Upper lobe of left lung (tissue), 6 donors: ENCODE results near the gene SIGLEC12. TPM values are rescaled to one million over a fixed set of nuclear protein-coding genes. Genes with fewer than 3 reads are reported as not detected.

Experiments used
- ATAC-seq, 2 donors: fragments of 200-7000 bp; cut with Tn5 transposase; one replicate each; pipeline ENCODE4 v1.9.1; 2022; ENCODE audit warnings: mild to moderate bottlenecking in 2 of 2, moderate library complexity in 2 of 2; ENCODE audit not compliant: low FRiP score in 2 of 2
- DNase-seq, 2 donors: peaks; one replicate each; pipeline ENCODE4 v3.0.0-alpha.2; 2019 to 2020
- H3K27ac ChIP-seq, 4 donors: fragments of 200-600 bp; sonication (generic); one replicate each; pipeline ENCODE4 v1.5.1; 2016 to 2019
- H3K27me3 ChIP-seq, 4 donors: fragments of 200-600 bp; sonication (generic); one replicate each; pipeline ENCODE4 v1.5.1; 2017 to 2019
- H3K36me3 ChIP-seq, 4 donors: fragments of 200-600 bp; sonication (generic); one replicate each; pipeline ENCODE4 v1.5.1; 2016 to 2019
- H3K4me1 ChIP-seq, 4 donors: fragments of 200-600 bp; sonication (generic); one replicate each; pipeline ENCODE4 v1.5.1; 2018 to 2019
- H3K4me3 ChIP-seq, 4 donors: fragments of 200-600 bp; sonication (generic); one replicate each; pipeline ENCODE4 v1.5.1; 2017 to 2019; ENCODE audit warnings: mild to moderate bottlenecking in 2 of 4, moderate library complexity in 1 of 4
- H3K9me3 ChIP-seq, 4 donors: fragments of 200-600 bp; sonication (generic); one replicate each; pipeline ENCODE4 v1.5.1; 2018 to 2019
- CTCF ChIP-seq, 6 experiments: fragments of 450-650 bp in 4 of 6; fragments of 200-600 bp in 2 of 6; sonication (generic) in 2 of 6; IDR thresholded peaks; one replicate each; pipeline ENCODE4 v1.5.1; 2016 to 2019; ENCODE audit warnings: antibody characterized with exemption in 6 of 6
- EP300 ChIP-seq, 4 donors: sonication (generic); formaldehyde crosslinking; IDR thresholded peaks; one replicate each; pipeline ENCODE4 v1.5.1; 2017; ENCODE audit warnings: antibody characterized with exemption in 4 of 4, control low read depth in 2 of 4
- POLR2A ChIP-seq, 4 donors: fragments of 450-650 bp; IDR thresholded peaks; one replicate each; pipeline ENCODE4 v1.5.1; 2016 to 2017; ENCODE audit warnings: antibody characterized with exemption in 4 of 4, mild to moderate bottlenecking in 2 of 4
- POLR2AphosphoS5 ChIP-seq, 2 donors: sonication (generic); formaldehyde crosslinking; IDR thresholded peaks; one replicate each; pipeline ENCODE4 v1.5.1; 2017; ENCODE audit warnings: antibody characterized with exemption in 2 of 2
- WGBS, 2 donors: methylation state at CpG; one replicate each; pipeline ENCODE4 v1.1.5; 2017 to 2018; 5-methylcytosine and 5-hydroxymethylcytosine counted together
- total RNA-seq, 6 donors: library from RNA; depleted of rRNA in 4 of 6; stranded (reverse); fragments of >200 nt in 4 of 6; gene quantifications; one replicate each; pipeline versions ENCODE4 v1.1.0 to v1.2.1, GENCODE V29; 2016 to 2021
- donor health status: DM: no; HTN: no; CAD: no; lungs with moderate emphysema.
- donor health status: DM: no; HTN: yes; CAD: no; lungs with severe emphysema.

Gene SIGLEC12
- total RNA-seq, 6 donors from 2014 or later, result 0.30 to 4.5 (median 3.3) TPM; not detected in 1

- ATAC-seq (no peak), DNase-seq (no peak)
- Histone ChIP-seq H3K27me3 (no peaks in the 10 kb centered on the region), H3K4me1 (no peaks in the 10 kb centered on the region), H3K4me3 (no peak overlapping the region), H3K27ac (no peak overlapping the region), H3K36me3 (no peaks in the 10 kb centered on the region), H3K9me3 (no peaks in the 10 kb centered on the region)
- TF ChIP-seq POLR2AphosphoS5 (IDR thresholded peaks at IDR 0.05), result no peak
- TF ChIP-seq EP300 (IDR thresholded peaks at IDR 0.05), result no peak
- no peak for TF ChIP-seq CTCF (IDR thresholded peaks at IDR 0.05)
- TF ChIP-seq POLR2A (IDR thresholded peaks at IDR 0.05), result no peak
- 75 to 91% methylated on average over 1 to 8 of the region's 8 CpGs for WGBS, 2 donors
Measured at GRCh38 chr19:51530616-51531015, 29.0 kb upstream of the SIGLEC12 start.

- H3K4me3 ChIP-seq, result no peak overlapping the region
- no peaks in the 10 kb centered on the region for H3K9me3 ChIP-seq
- H3K36me3 ChIP-seq, result no peaks in the 10 kb centered on the region
- no peak for TF ChIP-seq CTCF (IDR thresholded peaks at IDR 0.05)
- no peak for TF ChIP-seq POLR2A (IDR thresholded peaks at IDR 0.05)
- no peak for TF ChIP-seq EP300 (IDR thresholded peaks at IDR 0.05)
- no peak for TF ChIP-seq POLR2AphosphoS5 (IDR thresholded peaks at IDR 0.05)
- H3K4me1 ChIP-seq, result no peaks in the 10 kb centered on the region
- DNase-seq (no peak), ATAC-seq (no peak)
- 82% methylated on average over 2 of the region's 2 CpGs; no CpG with 5 or more reads in 1 of the 2 donors for WGBS, 2 donors
- no peak overlapping the region for H3K27ac ChIP-seq
- H3K27me3 ChIP-seq, result no peaks in the 10 kb centered on the region
Measured at GRCh38 chr19:51529301-51529700, 27.7 kb upstream of the SIGLEC12 start.

- TF ChIP-seq POLR2A (IDR thresholded peaks at IDR 0.05) (no peak), CTCF (IDR thresholded peaks at IDR 0.05) (no peak), POLR2AphosphoS5 (IDR thresholded peaks at IDR 0.05) (no peak), EP300 (IDR thresholded peaks at IDR 0.05) (no peak)
- no peak for DNase-seq
- no peak for ATAC-seq
- Histone ChIP-seq H3K4me1 (no peaks in the 10 kb centered on the region), H3K27me3 (no peaks in the 10 kb centered on the region), H3K27ac (no peak overlapping the region), H3K4me3 (no peak overlapping the region), H3K36me3 (no peaks in the 10 kb centered on the region), H3K9me3 (no peaks in the 10 kb centered on the region)
- WGBS, 2 donors, result 17 to 60% methylated on average over 1 to 4 of the region's 4 CpGs
Measured at GRCh38 chr19:51525651-51526050, 24.1 kb upstream of the SIGLEC12 start.

- DNase-seq (no peak), ATAC-seq (no peak)
- no peaks in the 10 kb centered on the region for H3K4me1 ChIP-seq
- H3K4me3 ChIP-seq, result no peak overlapping the region
- 49 to 64% methylated on average over 7 to 8 of the region's 8 CpGs for WGBS, 2 donors
- TF ChIP-seq EP300 (IDR thresholded peaks at IDR 0.05) (no peak), CTCF (IDR thresholded peaks at IDR 0.05) (no peak), POLR2AphosphoS5 (IDR thresholded peaks at IDR 0.05) (no peak), POLR2A (IDR thresholded peaks at IDR 0.05) (no peak)
- H3K36me3 ChIP-seq, result no peaks in the 10 kb centered on the region
- H3K27me3 ChIP-seq, result no peaks in the 10 kb centered on the region
- H3K27ac ChIP-seq, result no peak overlapping the region
- H3K9me3 ChIP-seq, result no peaks in the 10 kb centered on the region
Measured at GRCh38 chr19:51524666-51525264, 23.2 kb upstream of the SIGLEC12 start.

GRCh38 chr19:51521781-51522180, 20.2 kb upstream of the SIGLEC12 start:
- WGBS, 2 donors, result 50 to 61% methylated on average over 2 of the region's 2 CpGs
- Histone ChIP-seq H3K4me1 (no peaks in the 10 kb centered on the region), H3K4me3 (no peak overlapping the region), H3K9me3 (no peaks in the 10 kb centered on the region), H3K27ac (no peak overlapping the region), H3K36me3 (no peaks in the 10 kb centered on the region), H3K27me3 (no peaks in the 10 kb centered on the region)
- no peak for ATAC-seq
- no peak for DNase-seq
- TF ChIP-seq POLR2A (IDR thresholded peaks at IDR 0.05) (no peak), POLR2AphosphoS5 (IDR thresholded peaks at IDR 0.05) (no peak), CTCF (IDR thresholded peaks at IDR 0.05) (no peak), EP300 (IDR thresholded peaks at IDR 0.05) (no peak)
